ENCODE data around the gene CREB5.

GRCh38 chr7:28645866-28646265 is 233.5 kb downstream of the CREB5 start:
- no peak for TF ChIP-seq CTCF (CRISPR knock-in tag; IDR thresholded peaks at IDR 0.05)
- no peak for TF ChIP-seq RAD21 (CRISPR knock-in tag; IDR thresholded peaks at IDR 0.05)
